Adrenal gland (tissue), 12 donors: Measurements from ENCODE around the gene MYO18B. TPM values are rescaled to one million over a fixed set of nuclear protein-coding genes. Genes with fewer than 3 reads are reported as not detected.

Experiments
- DNase-seq, 7 donors: peaks; one replicate each; pipeline ENCODE4 v3.0.0-alpha.2; 2019 to 2020
- H3K27ac ChIP-seq, 5 donors: fragments of 200-600 bp; sonication (generic) in 4 of 5; 1 replicate in 3 of 5; 2 replicates in 2 of 5; pipeline versions ENCODE4 v1.5.1 to v1.8.0; 2016 to 2020; ENCODE audit warnings: mild to moderate bottlenecking in 1 of 5
- H3K27me3 ChIP-seq: fragments of 200-600 bp; 2 replicates; pipeline ENCODE4 v1.8.0; 2021
- H3K36me3 ChIP-seq, 2 donors: fragments of 200-600 bp; replicated peaks in 1 of 2; 1 replicate in 1 of 2; 2 replicates in 1 of 2; pipeline versions ENCODE4 v1.5.1 to v1.8.0; 2018 to 2022
- H3K4me1 ChIP-seq, 2 donors: fragments of 200-600 bp; replicated peaks in 1 of 2; 1 replicate in 1 of 2; 2 replicates in 1 of 2; pipeline versions ENCODE4 v1.5.1 to v1.8.0; 2018 to 2021
- H3K4me3 ChIP-seq, 4 donors: fragments of 200-600 bp; sonication (generic) in 3 of 4; one replicate each; pipeline ENCODE4 v1.5.1; 2016 to 2018
- H3K9me3 ChIP-seq, 3 donors: fragments of 200-600 bp; sonication (generic) in 1 of 3; replicated peaks in 1 of 3; 1 replicate in 2 of 3; 2 replicates in 1 of 3; pipeline versions ENCODE4 v1.5.1 to v1.8.0; 2016 to 2021
- POLR2A ChIP-seq, 2 donors: fragments of 450-650 bp; IDR thresholded peaks; one replicate each; pipeline ENCODE4 v1.6.1; 2017; ENCODE audit warnings: antibody characterized with exemption in 2 of 2, mild to moderate bottlenecking in 2 of 2, moderate library complexity in 1 of 2
- WGBS, 4 donors: extraction: QIAGEN DNeasy Blood & Tissue Kit in 2 of 4; methylation state at CpG; one replicate each; pipeline versions ENCODE4 v1.1.5 to v1.1.7; 2013 to 2017; 5-methylcytosine and 5-hydroxymethylcytosine counted together
- intact Hi-C, 2 donors: fragments of 100-400 bp; cut with DNase I; formaldehyde crosslinking; loops; one replicate each; pipeline versions ENCODE4 v1.14.1 to v1.15.0; 2022 to 2023
- polyA plus RNA-seq, 3 donors: library from polyadenylated mRNA; stranded (reverse); fragments of 200-250 nt in 2 of 3; fragments of 350-450 nt in 1 of 3; fragmentation: Illumina TruSeq in 1 of 3; extraction: RNeasy Lipid Tissue Mini Kit (QIAGEN cat#74804) in 1 of 3; gene quantifications; one replicate each; pipeline ENCODE4 v1.2.3, GENCODE V29; 2013 to 2014
- total RNA-seq, 9 donors: library from RNA; depleted of rRNA in 4 of 9; stranded (reverse); fragments of >200 nt in 4 of 9; fragments of 120-200 nt in 1 of 9; fragmentation: NEBNext Ultra II Directional in 1 of 9; extraction: Animal tissue kit (Norgen Biotek cat#: 25700) in 1 of 9; gene quantifications; one replicate each; pipeline versions ENCODE4 v1.1.0 to v1.2.4, GENCODE V29; 2013 to 2023
- TF ChIP-seq, protein P1 (sequence below), 6 experiments: fragments of 450-650 bp in 4 of 6; fragments of 200-600 bp in 2 of 6; sonication (generic) in 1 of 6; IDR thresholded peaks; 1 replicate in 5 of 6; 2 replicates in 1 of 6; pipeline versions ENCODE4 v1.5.1 to v1.8.0; 2016 to 2021; ENCODE audit warnings: antibody characterized with exemption in 6 of 6, mild to moderate bottlenecking in 2 of 6, moderate library complexity in 1 of 6
- donor health status: healthy with polysubstance abuse.
- donor health status: Bipolar disorder and iron deficiency.
- donor health status: DM: yes; HTN: yes; CAD: no.
- donor health status: DM: no; HTN: no; CAD: no.
- donor health status: DM: no; HTN: no; CAD: no.
- donor health status: DM: yes; HTN: yes; CAD: no.

MYO18B gene
- total and polyA plus RNA-seq, 12 donors: 0.08 to 1.1 (median 0.18) TPM

DNA sequence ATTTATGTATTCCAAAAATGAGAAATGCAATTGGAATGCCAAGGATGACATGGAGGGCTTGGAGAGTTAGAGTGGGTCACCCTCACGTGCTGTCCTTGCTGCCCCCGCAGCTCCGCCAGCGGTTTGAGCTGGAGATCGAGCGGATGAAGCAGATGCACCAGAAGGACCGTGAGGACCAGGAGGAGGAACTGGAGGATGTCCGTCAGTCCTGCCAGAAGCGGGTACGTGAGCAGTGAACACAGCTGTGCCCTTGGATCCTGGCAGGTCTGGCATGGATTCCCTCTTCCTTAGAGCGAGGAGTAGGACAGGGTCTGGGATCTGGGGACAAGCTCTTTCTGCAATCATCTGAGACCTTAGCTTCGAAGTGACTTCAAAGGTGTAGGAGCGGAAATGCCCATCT lies 166.2 kb downstream of the MYO18B start:
- no peak for DNase-seq
- Histone ChIP-seq H3K4me3 (no peak overlapping the region), H3K27me3 (no peaks in the 10 kb centered on the region), H3K27ac (no peak overlapping the region), H3K9me3 (no peaks in the 10 kb centered on the region), H3K4me1 (no peaks in the 10 kb centered on the region), H3K36me3 (no peaks in the 10 kb centered on the region)
- intact Hi-C loops: no loop called here
- 82 to 86% (median 84%) methylated on average over 8 to 13 of the region's 13 CpGs for WGBS, 4 donors
- TF ChIP-seq, protein P1, sequence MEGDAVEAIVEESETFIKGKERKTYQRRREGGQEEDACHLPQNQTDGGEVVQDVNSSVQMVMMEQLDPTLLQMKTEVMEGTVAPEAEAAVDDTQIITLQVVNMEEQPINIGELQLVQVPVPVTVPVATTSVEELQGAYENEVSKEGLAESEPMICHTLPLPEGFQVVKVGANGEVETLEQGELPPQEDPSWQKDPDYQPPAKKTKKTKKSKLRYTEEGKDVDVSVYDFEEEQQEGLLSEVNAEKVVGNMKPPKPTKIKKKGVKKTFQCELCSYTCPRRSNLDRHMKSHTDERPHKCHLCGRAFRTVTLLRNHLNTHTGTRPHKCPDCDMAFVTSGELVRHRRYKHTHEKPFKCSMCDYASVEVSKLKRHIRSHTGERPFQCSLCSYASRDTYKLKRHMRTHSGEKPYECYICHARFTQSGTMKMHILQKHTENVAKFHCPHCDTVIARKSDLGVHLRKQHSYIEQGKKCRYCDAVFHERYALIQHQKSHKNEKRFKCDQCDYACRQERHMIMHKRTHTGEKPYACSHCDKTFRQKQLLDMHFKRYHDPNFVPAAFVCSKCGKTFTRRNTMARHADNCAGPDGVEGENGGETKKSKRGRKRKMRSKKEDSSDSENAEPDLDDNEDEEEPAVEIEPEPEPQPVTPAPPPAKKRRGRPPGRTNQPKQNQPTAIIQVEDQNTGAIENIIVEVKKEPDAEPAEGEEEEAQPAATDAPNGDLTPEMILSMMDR (IDR thresholded peaks at IDR 0.05): no peak
- no peak for TF ChIP-seq POLR2A (IDR thresholded peaks at IDR 0.05)

DNA sequence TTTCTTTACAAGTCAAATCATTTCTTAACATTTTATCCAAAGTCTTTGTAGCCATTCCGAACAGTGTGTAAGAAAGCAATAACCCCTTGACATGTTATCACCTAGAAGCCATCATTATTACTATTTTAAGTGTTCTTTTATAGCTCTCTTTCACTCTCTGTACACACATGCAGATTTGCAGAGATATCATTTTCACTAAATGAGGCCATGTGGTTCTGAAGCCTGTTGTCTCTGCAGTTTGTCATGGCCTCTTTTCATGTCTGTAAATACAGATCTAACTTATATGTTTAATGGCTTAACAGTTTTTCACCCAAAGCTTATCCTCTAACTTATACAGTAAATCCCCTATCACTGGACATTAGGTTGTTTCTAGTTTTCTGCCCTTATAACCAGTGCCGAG lies 166.8 kb downstream of the MYO18B start:
- TF ChIP-seq POLR2A (IDR thresholded peaks at IDR 0.05): no peak
- WGBS, 4 donors: 55 to 78% (median 63%) methylated on average over 2 of the region's 2 CpGs
- intact Hi-C loops: no loop called here
- no peaks in the 10 kb centered on the region for H3K9me3 ChIP-seq
- no peaks in the 10 kb centered on the region for H3K27me3 ChIP-seq
- DNase-seq: no peak
- H3K4me3 ChIP-seq: no peak overlapping the region
- H3K27ac ChIP-seq: no peak overlapping the region
- H3K4me1 ChIP-seq: no peaks in the 10 kb centered on the region
- no peaks in the 10 kb centered on the region for H3K36me3 ChIP-seq

DNA sequence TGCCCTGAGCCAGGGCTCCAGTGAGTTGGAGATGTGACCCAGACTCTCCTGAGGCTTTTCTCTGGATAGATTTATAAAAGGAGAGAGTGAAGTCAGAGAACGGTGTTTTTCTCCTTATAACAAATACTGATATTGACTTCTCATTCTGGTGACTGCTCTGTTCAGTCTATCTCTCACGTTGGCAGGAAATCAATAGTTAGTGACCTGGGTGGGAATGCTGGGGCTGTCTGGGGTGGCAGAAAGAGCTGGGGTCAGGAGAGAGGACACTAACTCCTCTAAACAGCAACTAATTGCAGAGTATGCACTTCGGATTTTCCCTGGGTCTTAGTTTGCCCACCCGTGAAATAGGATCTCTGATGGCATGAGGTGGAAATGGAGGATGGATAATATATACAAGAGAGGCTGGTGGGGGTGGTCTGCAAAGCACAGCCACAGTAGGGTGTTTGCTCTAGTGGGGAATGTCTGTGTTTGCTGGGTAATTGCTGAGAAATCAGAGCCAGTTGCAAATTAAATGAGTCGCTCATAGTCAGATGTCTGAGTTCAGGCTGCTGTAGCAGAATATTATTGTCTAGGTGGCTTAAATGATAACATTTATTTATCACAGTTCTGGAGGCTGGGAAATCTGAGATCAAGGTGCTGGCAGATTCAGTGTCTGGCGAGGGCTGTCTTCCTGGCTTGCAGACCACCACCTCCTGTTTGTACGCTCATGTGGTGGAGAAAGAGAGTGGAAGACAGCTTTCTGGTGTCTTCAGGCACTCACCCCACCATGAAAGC lies 167.8 kb downstream of the MYO18B start:
- no peak for DNase-seq
- no peak overlapping the region for H3K4me3 ChIP-seq
- WGBS, 4 donors: 42 to 58% (median 49%) methylated on average over 6 to 7 of the region's 7 CpGs
- intact Hi-C loops: no loop called here
- no peaks in the 10 kb centered on the region for H3K4me1 ChIP-seq
- no peaks in the 10 kb centered on the region for H3K27me3 ChIP-seq
- H3K27ac ChIP-seq: no peak overlapping the region
- no peaks in the 10 kb centered on the region for H3K36me3 ChIP-seq
- no peaks in the 10 kb centered on the region for H3K9me3 ChIP-seq
- TF ChIP-seq, protein P1 (IDR thresholded peaks at IDR 0.05): no peak
- no peak for TF ChIP-seq POLR2A (IDR thresholded peaks at IDR 0.05)

DNA sequence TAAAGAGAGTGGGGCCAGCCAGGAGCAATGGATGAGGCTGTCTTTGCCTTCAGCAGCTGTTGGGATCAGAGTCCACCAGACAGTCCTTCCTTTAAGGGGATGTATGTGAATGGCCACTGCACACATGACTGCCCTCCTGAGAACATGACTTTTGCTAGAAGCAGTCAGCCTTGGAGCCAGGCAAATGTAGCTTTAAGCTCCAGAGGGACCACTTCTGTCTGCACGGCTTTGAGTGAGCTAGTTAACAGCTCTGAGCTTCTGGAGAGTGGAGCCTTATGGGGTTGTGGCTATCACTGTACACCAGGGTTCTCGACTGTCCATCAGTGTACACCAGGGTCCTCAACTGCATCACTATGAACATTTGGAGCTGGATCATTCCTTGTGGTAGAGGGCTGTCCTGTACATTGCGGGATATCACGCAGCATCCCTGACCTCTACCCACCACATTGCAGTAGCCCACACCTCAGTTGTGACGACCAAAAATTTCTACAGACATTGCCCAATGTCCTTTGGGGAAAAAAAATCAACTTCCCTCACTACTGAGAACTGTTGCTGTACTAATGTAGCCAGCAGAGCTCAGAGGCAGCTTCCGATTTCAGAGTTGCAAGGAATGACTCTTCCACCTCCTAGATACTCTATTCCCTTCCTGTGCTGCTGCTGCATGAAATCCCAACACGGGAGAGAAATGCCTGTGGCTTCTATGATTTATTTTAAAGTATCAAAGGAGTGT lies 169.4 kb downstream of the MYO18B start:
- 64 to 75% (median 68%) methylated on average over 7 of the region's 7 CpGs for WGBS, 4 donors
- Histone ChIP-seq H3K36me3 (no peaks in the 10 kb centered on the region), H3K27me3 (no peaks in the 10 kb centered on the region), H3K4me3 (no peak overlapping the region), H3K27ac (no peak overlapping the region), H3K4me1 (no peaks in the 10 kb centered on the region), H3K9me3 (no peaks in the 10 kb centered on the region)
- intact Hi-C loops: no loop called here
- no peak for DNase-seq
- no peak for TF ChIP-seq POLR2A (IDR thresholded peaks at IDR 0.05)

DNA sequence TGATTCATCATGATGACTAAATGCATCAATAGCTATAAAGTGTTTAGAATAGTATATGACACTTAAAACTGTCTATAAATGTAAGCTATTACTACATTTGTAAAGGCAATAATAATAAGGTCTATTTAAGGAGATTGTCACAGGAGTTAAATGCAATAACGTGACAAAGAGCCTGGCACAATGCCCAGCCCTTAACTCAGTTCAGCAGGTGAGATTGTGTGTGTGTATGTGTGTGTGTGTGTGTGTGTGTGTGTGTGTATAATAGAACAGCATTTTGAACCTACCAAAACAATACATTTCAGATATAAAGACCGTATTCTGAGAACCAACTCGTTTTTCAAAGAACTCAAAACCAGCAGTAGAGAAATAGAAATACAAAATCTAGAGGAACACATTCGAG lies 177.5 kb downstream of the MYO18B start:
- intact Hi-C loops: no loop called here
- no peak for DNase-seq
- Histone ChIP-seq H3K9me3 (no peaks in the 10 kb centered on the region), H3K4me1 (no peaks in the 10 kb centered on the region), H3K36me3 (no peaks in the 10 kb centered on the region), H3K4me3 (no peak overlapping the region), H3K27me3 (peaks cover 3% of the 10 kb centered on the region), H3K27ac (no peak overlapping the region)
- TF ChIP-seq, protein P1 (IDR thresholded peaks at IDR 0.05): no peak
- no peak for TF ChIP-seq POLR2A (IDR thresholded peaks at IDR 0.05)
- 47 to 59% (median 53%) methylated on average over 4 of the region's 4 CpGs for WGBS, 4 donors
